ENCODE data around the gene MICAL2. TPM values are rescaled to one million over a fixed set of nuclear protein-coding genes. Genes with fewer than 3 reads are reported as not detected.

MICAL2 gene
- total RNA-seq, 2 experiments from 2014 or later: 213 to 220 TPM

DNA sequence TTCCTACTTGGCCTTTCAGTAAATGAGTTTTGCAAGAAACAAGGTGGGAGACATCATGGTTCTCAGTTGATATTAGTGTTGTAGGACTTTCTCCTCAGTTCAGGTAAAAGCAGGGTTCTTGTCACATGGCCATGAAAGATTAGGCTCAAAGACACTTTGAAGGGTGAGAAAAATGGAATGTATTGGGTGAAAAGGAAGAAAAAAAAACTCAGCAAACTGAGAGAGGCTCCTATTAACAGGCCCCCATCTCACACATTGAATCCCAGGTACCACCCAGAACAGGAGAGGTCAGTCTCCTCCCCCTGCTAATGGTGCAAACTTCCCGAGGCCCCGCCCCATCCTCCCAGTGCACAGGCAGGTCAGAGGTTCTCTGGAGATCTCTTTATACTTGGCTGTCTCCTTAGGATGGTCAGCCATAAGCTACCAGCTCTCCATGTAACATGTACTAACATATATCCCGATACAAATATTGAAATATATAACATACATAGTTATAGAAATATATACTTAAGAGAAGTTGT is 62.2 kb downstream of the MICAL2 start:
- no peak for DNase-seq
- CTCF ChIA-PET: interaction anchor here (0.9 to 1.6 kb wide), 3 partner anchors 10 to 22 kb away, joined by 3 to 4 read pairs (median 3); no protein-coding TSS in a partner anchor
- Mint-ChIP-seq H3K27ac (peak overlapping the region; percentile 14), H3K4me1 (ENCODE audit: low read depth) (peaks cover 56% of the 10 kb centered on the region), H3K4me3 (no peak overlapping the region), H3K36me3 (peaks cover 21% of the 10 kb centered on the region), H3K9me3 (no peaks in the 10 kb centered on the region), H3K27me3 (no peaks in the 10 kb centered on the region)
- POLR2A ChIA-PET: interaction anchor here (0.7 to 1.4 kb wide), 5 partner anchors 16 to 63 kb away, joined by 3 to 10 read pairs (median 3); no protein-coding TSS in a partner anchor
- intact Hi-C loops (cut with micrococcal nuclease): no loop called here

DNA sequence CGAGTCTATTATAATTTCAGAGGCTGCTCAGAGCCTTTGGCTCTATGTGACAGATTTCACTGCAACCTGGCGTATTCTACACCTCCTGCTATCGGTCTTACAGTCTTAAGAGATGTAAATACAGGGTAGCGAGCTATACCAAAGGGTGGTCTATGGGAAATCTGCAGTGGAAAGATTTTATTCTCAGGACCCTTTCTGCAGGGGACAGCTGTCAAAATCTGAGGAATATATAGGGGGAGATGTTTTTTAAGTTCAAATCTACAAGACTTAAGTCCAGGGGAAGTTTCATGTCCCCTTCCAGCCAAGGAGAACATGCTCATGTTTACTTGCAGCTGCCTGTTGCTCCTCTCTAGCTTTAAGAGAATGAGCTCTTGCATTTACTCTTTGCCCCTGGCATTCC is 62.7 kb downstream of the MICAL2 start:
- H3K9me3 Mint-ChIP-seq: no peaks in the 10 kb centered on the region
- peaks cover 58% of the 10 kb centered on the region for H3K4me1 Mint-ChIP-seq (ENCODE audit: low read depth)
- intact Hi-C loops (cut with micrococcal nuclease): no loop called here
- H3K27me3 Mint-ChIP-seq: no peaks in the 10 kb centered on the region
- peak overlapping the region; percentile 75 for H3K27ac Mint-ChIP-seq
- no peak overlapping the region for H3K4me3 Mint-ChIP-seq
- ChIA-PET CTCF (interaction anchor here (1.3 to 1.6 kb wide), 2 partner anchors 17 to 22 kb away, joined by 4 to 7 read pairs; no protein-coding TSS in a partner anchor), POLR2A (interaction anchor here (0.7 to 1.4 kb wide), 5 partner anchors 16 to 63 kb away, joined by 3 to 10 read pairs (median 3); no protein-coding TSS in a partner anchor)
- DNase-seq: no peak
- H3K36me3 Mint-ChIP-seq: peaks cover 25% of the 10 kb centered on the region

DNA sequence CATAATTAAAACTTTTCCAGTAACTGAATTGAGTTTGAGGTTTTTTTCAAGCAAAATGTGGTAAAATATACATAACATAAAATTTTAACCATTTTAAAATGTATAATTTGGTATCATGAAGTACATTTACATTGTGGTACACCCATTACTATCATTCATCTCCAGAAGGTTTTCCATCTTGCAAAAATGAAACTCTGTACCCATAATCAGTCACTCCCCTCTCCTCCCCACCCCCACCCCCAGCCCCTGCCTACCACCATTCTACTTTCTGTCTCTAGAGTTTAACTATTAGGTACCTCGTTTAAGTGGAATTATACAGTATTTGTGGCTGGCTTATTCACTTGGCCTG is 63.7 kb downstream of the MICAL2 start:
- peak; percentile 56 for DNase-seq
- no peaks in the 10 kb centered on the region for H3K9me3 Mint-ChIP-seq
- CTCF ChIA-PET: interaction anchor here (1.3 to 1.6 kb wide), 2 partner anchors 16 to 23 kb away, joined by 4 to 7 read pairs; no protein-coding TSS in a partner anchor

DNA sequence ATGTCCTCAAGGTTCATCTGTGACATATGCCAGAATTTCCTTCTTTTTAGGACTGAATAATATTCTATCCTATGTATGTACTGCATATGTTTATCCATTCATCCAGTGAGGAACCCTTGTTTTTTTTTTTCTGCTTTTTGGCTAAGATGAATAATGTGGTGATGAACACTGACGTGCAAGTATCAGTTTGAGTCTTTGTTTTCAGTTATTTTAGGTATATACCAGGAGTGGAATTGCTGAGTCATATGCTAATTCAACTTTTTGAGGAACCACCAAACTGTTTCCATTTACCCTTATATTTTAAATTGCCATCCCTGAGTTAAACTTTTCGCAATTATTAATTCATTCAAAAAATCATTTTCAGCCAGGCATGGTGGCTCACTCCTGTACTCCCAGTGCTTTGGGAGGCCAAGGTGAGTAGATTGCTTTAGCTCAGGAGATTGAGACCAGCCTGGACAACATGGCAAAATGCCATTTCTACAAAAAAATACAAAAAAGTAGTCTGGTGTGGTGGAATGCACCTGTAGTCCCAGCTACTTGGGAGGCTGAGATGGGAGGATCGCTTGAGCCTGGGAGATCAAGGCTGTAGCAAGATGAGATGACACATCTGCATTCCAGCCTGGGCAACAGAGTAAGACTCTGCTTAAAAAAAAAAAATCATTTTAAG is 64.2 kb downstream of the MICAL2 start:
- peak overlapping the region; percentile 93 for H3K27ac Mint-ChIP-seq
- peaks cover 28% of the 10 kb centered on the region for H3K36me3 Mint-ChIP-seq
- peaks cover 68% of the 10 kb centered on the region for H3K4me1 Mint-ChIP-seq (ENCODE audit: low read depth)
- DNase-seq: no peak
- no peaks in the 10 kb centered on the region for H3K27me3 Mint-ChIP-seq
- intact Hi-C loops (cut with micrococcal nuclease): loop anchor here (1.0 kb wide), 6 partner anchors 16 to 65 kb away; no protein-coding TSS in a partner anchor
- peak overlapping the region; percentile 27 for H3K4me3 Mint-ChIP-seq
- ChIA-PET CTCF (interaction anchor here (0.9 kb wide), 1 partner anchor 24 kb away, joined by 5 read pairs; no protein-coding TSS in a partner anchor), POLR2A (interaction anchor here (0.6 to 5.7 kb wide), 9 partner anchors 13 to 49 kb away, joined by 3 to 30 read pairs (median 6); no protein-coding TSS in a partner anchor)
- H3K9me3 Mint-ChIP-seq: no peaks in the 10 kb centered on the region

More for the DNA sequence above, 63.7 kb downstream of the MICAL2 start:
- H3K36me3 Mint-ChIP-seq: peaks cover 29% of the 10 kb centered on the region
- POLR2A ChIA-PET: interaction anchor here (1.1 to 5.7 kb wide), 2 partner anchors 13 to 23 kb away, joined by 4 to 30 read pairs; no protein-coding TSS in a partner anchor
- no peaks in the 10 kb centered on the region for H3K27me3 Mint-ChIP-seq
- H3K4me3 Mint-ChIP-seq: peak overlapping the region; percentile 27
- intact Hi-C loops (cut with micrococcal nuclease): loop anchor here (1.0 kb wide), 6 partner anchors 16 to 65 kb away; no protein-coding TSS in a partner anchor
- peak overlapping the region; percentile 93 for H3K27ac Mint-ChIP-seq
- peaks cover 64% of the 10 kb centered on the region for H3K4me1 Mint-ChIP-seq (ENCODE audit: low read depth)

DNA sequence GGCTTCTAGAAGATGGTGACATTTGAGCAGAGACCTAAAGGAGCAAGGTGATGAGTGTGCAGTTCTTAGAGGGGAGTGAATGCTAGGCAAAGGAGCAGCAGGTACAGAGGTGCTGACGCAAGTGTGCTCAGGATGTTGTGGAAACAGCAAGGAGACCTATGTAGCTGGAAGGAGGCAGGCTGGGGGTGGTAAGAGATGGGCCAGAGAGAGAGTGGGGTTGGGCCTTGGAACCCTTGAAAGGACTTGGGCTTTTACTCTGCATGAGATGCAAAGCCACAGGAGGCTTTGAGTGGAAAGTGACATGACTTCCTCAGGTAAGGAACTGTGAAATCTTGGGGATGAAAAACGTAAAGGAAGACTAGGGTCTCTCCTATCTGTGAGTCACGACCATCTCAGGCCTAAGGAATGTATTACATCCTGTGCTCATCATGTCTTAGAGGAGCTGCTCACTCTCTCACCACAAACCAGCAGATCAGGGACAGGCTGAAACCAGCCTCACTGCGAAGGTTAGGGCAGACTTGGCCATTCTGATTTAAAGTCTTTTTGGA is 65.4 kb downstream of the MICAL2 start:
- Mint-ChIP-seq H3K27me3 (no peaks in the 10 kb centered on the region), H3K4me3 (peak overlapping the region; percentile 17), H3K27ac (peak overlapping the region; percentile 93), H3K4me1 (ENCODE audit: low read depth) (peaks cover 68% of the 10 kb centered on the region), H3K36me3 (peaks cover 25% of the 10 kb centered on the region), H3K9me3 (no peaks in the 10 kb centered on the region)
- CTCF ChIA-PET: interaction anchor here (1.0 to 3.7 kb wide), 6 partner anchors 10 to 29 kb away, joined by 3 to 13 read pairs (median 4); no protein-coding TSS in a partner anchor
- peak; percentile 58 for DNase-seq
- intact Hi-C loops (cut with micrococcal nuclease): no loop called here
- POLR2A ChIA-PET: interaction anchor here (0.6 to 5.7 kb wide), 10 partner anchors 12 to 48 kb away, joined by 3 to 30 read pairs (median 8); no protein-coding TSS in a partner anchor

DNA sequence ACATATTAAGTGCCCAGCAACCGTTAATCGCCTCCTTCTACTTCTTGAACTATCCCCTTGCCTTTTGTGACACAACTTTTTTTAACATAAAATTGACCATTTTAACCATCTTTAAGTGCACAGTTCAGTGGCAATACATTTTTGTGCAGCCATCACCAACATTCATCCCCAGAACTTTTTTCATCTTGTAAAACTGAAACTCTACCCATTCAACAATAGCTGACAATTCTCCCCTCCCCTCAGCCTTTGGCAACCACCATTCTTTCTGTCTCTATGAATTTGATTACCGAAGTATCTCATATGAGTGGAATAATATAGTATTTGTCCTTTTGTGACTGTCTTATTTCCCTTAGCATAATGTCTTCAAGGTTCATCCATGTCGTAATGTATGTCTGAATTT is 66.0 kb downstream of the MICAL2 start:
- DNase-seq: no peak
- POLR2A ChIA-PET: interaction anchor here (0.6 to 5.7 kb wide), 8 partner anchors 11 to 48 kb away, joined by 3 to 30 read pairs (median 13); no protein-coding TSS in a partner anchor
- Mint-ChIP-seq H3K36me3 (peaks cover 23% of the 10 kb centered on the region), H3K4me1 (ENCODE audit: low read depth) (peaks cover 68% of the 10 kb centered on the region), H3K27me3 (no peaks in the 10 kb centered on the region), H3K9me3 (no peaks in the 10 kb centered on the region), H3K4me3 (no peak overlapping the region), H3K27ac (peak overlapping the region; percentile 93)
- CTCF ChIA-PET: interaction anchor here (1.0 to 3.7 kb wide), 6 partner anchors 9 to 29 kb away, joined by 3 to 13 read pairs (median 4); no protein-coding TSS in a partner anchor
- intact Hi-C loops (cut with micrococcal nuclease): no loop called here

DNA sequence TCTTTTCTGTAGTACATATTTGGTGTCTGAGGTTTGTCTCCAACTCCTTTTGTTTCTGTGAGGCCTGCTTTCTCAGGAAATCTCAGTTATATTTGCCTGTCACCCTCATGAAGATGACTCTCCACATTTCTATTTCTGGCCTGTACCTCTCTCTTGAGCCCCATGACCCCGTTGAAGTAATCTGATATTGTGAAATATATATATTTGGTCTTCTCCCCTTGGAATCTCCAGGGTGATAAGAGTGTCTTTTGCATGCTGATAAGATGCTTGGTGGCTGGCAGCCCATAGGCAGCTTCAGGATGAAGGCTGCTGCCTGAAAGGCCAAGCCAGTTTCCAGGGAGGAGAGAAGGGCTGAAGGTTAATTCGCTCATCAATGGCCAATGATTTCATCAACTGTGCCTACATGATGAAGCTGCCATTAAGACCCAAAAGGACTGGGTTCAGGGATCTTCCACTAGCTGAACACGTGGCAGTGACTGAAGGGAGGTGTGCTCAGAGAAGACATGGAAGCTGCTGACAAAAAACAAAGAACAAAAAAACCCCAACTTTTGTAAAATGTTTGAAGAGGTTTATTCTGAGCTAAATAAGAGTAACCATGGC is 67.4 kb downstream of the MICAL2 start:
- POLR2A ChIA-PET: interaction anchor here (0.9 to 5.7 kb wide), 5 partner anchors 10 to 46 kb away, joined by 3 to 30 read pairs (median 5); no protein-coding TSS in a partner anchor
- H3K9me3 Mint-ChIP-seq: no peaks in the 10 kb centered on the region

DNA sequence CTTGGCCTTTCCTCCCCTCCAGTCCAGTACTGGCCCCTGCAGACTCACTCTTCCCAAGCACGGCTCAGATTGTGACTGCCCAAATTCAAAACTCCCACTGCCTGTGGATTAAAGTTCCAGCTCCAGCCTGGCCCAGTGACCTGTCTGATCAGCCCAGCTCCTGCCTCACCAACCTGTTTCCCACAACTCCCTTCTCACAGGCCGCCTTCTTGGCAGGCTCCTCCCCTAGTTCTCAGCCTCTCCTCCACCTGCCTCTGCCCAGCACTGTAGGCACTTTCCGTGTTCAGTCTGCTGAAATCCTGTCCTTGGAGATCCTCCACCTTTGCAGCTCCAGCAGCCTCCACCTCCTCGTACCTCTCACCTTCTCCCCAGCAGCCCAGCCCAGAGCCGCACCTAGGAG is 68.6 kb downstream of the MICAL2 start:
- H3K27me3 Mint-ChIP-seq: no peaks in the 10 kb centered on the region
- POLR2A ChIA-PET: interaction anchor here (0.7 to 5.7 kb wide), 7 partner anchors 8 to 44 kb away, joined by 3 to 30 read pairs (median 3); no protein-coding TSS in a partner anchor
- CTCF ChIA-PET: interaction anchor here (0.7 to 3.7 kb wide), 4 partner anchors 11 to 103 kb away, joined by 3 to 13 read pairs (median 4); no protein-coding TSS in a partner anchor
- DNase-seq: peak; percentile 45
- H3K4me3 Mint-ChIP-seq: peak overlapping the region; percentile 65
- H3K9me3 Mint-ChIP-seq: no peaks in the 10 kb centered on the region
- peaks cover 56% of the 10 kb centered on the region for H3K4me1 Mint-ChIP-seq (ENCODE audit: low read depth)
- intact Hi-C loops (cut with micrococcal nuclease): no loop called here
- peak overlapping the region; percentile 74 for H3K27ac Mint-ChIP-seq
- H3K36me3 Mint-ChIP-seq: peaks cover 16% of the 10 kb centered on the region

More for the DNA sequence above, 67.4 kb downstream of the MICAL2 start:
- Mint-ChIP-seq H3K4me1 (ENCODE audit: low read depth) (peaks cover 63% of the 10 kb centered on the region), H3K36me3 (peaks cover 16% of the 10 kb centered on the region), H3K27me3 (no peaks in the 10 kb centered on the region), H3K4me3 (peak overlapping the region; percentile 21), H3K27ac (peak overlapping the region; percentile 93)
- no peak for DNase-seq
- CTCF ChIA-PET: interaction anchor here (1.1 to 3.7 kb wide), 4 partner anchors 12 to 104 kb away, joined by 3 to 13 read pairs (median 4); no protein-coding TSS in a partner anchor
- intact Hi-C loops (cut with micrococcal nuclease): no loop called here

DNA sequence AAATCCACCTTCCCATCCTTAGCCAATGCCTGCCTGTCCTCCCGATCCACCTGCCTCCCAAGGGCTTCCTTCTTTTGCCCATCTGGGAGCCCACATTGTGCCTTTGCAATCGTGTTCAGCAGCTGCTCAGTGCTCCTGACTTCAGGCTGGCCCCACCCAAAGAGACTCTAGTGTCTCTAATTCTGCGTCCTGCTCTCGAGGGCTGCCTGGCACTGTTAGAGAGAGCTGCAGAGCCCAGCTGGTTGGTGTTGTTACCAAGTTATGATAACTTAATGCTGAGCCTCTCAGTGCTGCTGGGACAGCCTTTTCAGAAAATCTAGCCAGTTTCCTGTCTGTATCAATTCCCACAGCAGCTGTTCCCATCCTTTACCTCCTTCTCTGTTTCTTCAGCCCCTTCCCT is 69.1 kb downstream of the MICAL2 start:
- CTCF ChIA-PET: interaction anchor here (0.7 kb wide), 1 partner anchor 57 kb away, joined by 3 read pairs; no protein-coding TSS in a partner anchor
- Mint-ChIP-seq H3K36me3 (peaks cover 15% of the 10 kb centered on the region), H3K4me1 (ENCODE audit: low read depth) (peaks cover 52% of the 10 kb centered on the region), H3K9me3 (no peaks in the 10 kb centered on the region), H3K27ac (no peak overlapping the region), H3K27me3 (no peaks in the 10 kb centered on the region), H3K4me3 (no peak overlapping the region)
- POLR2A ChIA-PET: interaction anchor here (0.7 to 5.7 kb wide), 4 partner anchors 8 to 44 kb away, joined by 3 to 30 read pairs (median 4); no protein-coding TSS in a partner anchor
- no peak for DNase-seq
- intact Hi-C loops (cut with micrococcal nuclease): no loop called here

DNA sequence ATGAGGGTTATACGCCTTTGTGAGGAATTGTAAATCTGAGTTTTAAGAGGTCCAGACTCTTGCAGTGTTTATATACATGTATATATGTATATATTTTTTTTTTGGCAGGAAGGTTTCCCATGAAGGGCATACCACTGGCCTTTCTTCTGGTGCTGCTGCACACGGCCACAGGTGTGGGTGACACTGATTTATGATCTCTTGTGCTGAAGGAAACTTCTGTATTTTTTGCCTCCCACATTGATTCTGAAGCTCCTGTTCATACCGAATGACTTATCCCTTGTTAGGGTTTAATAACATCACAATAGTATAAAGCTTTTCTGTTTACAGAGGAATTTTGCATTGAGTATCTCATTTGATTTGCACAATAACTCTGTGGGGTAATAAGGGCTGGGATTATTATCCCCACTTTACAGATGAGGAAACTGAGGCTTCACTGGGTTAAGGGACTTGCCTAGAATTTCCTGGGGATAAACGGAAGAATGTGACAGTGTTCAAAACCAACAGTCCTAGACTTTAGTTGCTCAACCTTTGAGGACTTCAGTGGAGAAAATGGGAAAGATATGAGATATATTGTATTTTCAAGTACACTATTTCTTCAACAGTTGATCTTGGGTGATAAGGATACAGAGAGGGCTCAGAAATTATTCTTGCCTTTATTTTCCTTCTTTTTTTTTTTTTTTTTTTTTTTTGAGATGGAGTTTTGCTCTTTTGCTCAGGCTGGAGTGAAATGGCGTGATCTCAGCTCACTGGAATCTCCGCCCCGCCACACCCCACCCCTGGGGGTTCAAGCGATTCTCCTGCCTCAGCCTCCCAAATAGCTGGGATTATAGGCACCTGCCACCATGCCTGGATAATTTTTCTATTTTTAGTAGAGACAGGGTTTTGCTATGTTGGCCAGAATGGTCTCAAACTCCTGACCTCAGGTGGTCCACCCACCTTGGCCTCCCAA is 70.1 kb downstream of the MICAL2 start:
- intact Hi-C loops (cut with micrococcal nuclease): no loop called here
- Mint-ChIP-seq H3K4me3 (no peak overlapping the region), H3K36me3 (peaks cover 12% of the 10 kb centered on the region)

More for the DNA sequence above, 70.1 kb downstream of the MICAL2 start:
- no peak for DNase-seq
- Mint-ChIP-seq H3K9me3 (no peaks in the 10 kb centered on the region), H3K4me1 (ENCODE audit: low read depth) (peaks cover 44% of the 10 kb centered on the region), H3K27ac (no peak overlapping the region), H3K27me3 (no peaks in the 10 kb centered on the region)
- ChIA-PET POLR2A (interaction anchor here (1.0 to 1.1 kb wide), 2 partner anchors 10 to 27 kb away, joined by 3 read pairs; no protein-coding TSS in a partner anchor), CTCF (interaction anchor here (0.9 kb wide), 1 partner anchor 94 kb away, joined by 4 read pairs; no protein-coding TSS in a partner anchor)

Measured in activated CD4-positive, alpha-beta memory T cell treated with anti-CD3 and anti-CD28 coated beads for 36 hours (primary cell).